MCF 10A (cell line): ENCODE measurements around the gene SLC9A5. TPM values are rescaled to one million over a fixed set of nuclear protein-coding genes. Genes with fewer than 3 reads are reported as not detected.

Experiments
- BruUV-seq: library from RNA; stranded (reverse); fragments of 400-500 nt; replicated peaks from 2 replicates; lab custom pipeline; 2021; lab: Mats Ljungman, UMichigan
- CTCF ChIA-PET: fragments of 300-600 bp; sonication (Branson Sonifier 250); formaldehyde crosslinking; extraction: SDS; loops from one replicate; lab custom pipeline; 2021; ENCODE audit warnings: antibody characterized with exemption, inconsistent platforms; lab: Yijun Ruan, JAX
- POLR2A ChIA-PET: fragments of 300-600, 350-650 bp; sonication (Branson Sonifier 250); formaldehyde crosslinking; extraction: SDS; loops from one replicate; lab custom pipeline; 2020; ENCODE audit warnings: antibody characterized with exemption, inconsistent platforms; lab: Yijun Ruan, JAX
- DNase-seq: peaks from one replicate; pipeline ENCODE4 v3.0.0-alpha.2; 2018; ENCODE audit not compliant: unreplicated experiment
- H3K27ac Mint-ChIP-seq: one replicate; pipeline ENCODE4 v1.8.0; 2022; ENCODE audit warnings: mild to moderate bottlenecking, low read depth, mixed read lengths; ENCODE audit not compliant: unreplicated experiment
- H3K27me3 Mint-ChIP-seq: one replicate; pipeline ENCODE4 v1.8.0; 2022; ENCODE audit warnings: mixed read lengths; ENCODE audit not compliant: insufficient read depth, unreplicated experiment
- H3K36me3 Mint-ChIP-seq: one replicate; pipeline ENCODE4 v1.8.0; 2022; ENCODE audit warnings: mild to moderate bottlenecking, moderate library complexity, mixed read lengths; ENCODE audit not compliant: insufficient read depth, unreplicated experiment
- H3K4me1 Mint-ChIP-seq: one replicate; pipeline ENCODE4 v1.8.0; 2022; ENCODE audit warnings: mixed read lengths; ENCODE audit not compliant: insufficient read depth, unreplicated experiment
- H3K4me3 Mint-ChIP-seq: one replicate; pipeline ENCODE4 v1.8.0; 2022; ENCODE audit warnings: mild to moderate bottlenecking, moderate library complexity, mixed read lengths; ENCODE audit not compliant: unreplicated experiment
- H3K9me3 Mint-ChIP-seq: one replicate; pipeline ENCODE4 v1.8.0; 2022; ENCODE audit warnings: mixed read lengths; ENCODE audit not compliant: unreplicated experiment
- intact Hi-C: fragments of 100-400 bp; cut with micrococcal nuclease; formaldehyde crosslinking; loops from 2 replicates; pipeline ENCODE4 v1.14.1; 2022
- total RNA-seq: library from RNA; stranded (reverse); gene quantifications from 2 replicates; pipeline ENCODE4 v1.2.3, GENCODE V29; 2022
- TF ChIP-seq, protein P1 (sequence below): fragments of 200-600 bp; IDR thresholded peaks from one replicate; pipeline ENCODE4 v1.8.0; 2022; ENCODE audit warnings: antibody characterized with exemption, mild to moderate bottlenecking; ENCODE audit not compliant: unreplicated experiment

SLC9A5 gene
- total RNA-seq, 1 experiment from 2014 or later = 0.40 TPM

DNA sequence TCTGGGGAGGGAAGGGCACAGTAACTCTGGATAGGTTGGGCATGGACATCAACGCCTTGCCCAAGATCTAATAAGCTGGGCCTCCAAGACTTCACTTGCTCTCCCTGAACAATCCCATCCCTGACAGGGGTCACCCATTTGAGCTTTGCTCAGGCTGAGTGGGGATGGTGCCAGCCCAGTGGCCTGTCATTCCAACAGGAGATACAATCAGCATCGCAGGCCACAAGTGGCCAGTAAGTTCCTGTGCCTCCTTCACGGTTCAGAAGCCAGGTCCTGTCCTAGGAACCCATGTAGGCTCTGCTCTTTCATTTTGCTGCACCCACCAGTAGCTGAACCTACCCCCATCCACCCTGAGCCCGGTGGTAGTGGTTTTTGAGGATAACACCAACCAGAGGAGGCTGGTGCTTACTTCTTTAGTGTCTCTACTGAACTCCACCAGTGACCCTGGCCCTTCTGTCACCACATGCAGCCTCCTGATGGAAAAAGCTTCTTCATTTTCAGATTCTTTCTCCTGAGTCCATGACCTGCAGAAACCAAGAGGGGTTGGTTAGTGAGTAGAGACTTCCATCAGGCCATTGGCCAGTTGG lies 45.5 kb downstream of the SLC9A5 start:
- no peaks in the 10 kb centered on the region for H3K9me3 Mint-ChIP-seq
- TF ChIP-seq, protein P1, sequence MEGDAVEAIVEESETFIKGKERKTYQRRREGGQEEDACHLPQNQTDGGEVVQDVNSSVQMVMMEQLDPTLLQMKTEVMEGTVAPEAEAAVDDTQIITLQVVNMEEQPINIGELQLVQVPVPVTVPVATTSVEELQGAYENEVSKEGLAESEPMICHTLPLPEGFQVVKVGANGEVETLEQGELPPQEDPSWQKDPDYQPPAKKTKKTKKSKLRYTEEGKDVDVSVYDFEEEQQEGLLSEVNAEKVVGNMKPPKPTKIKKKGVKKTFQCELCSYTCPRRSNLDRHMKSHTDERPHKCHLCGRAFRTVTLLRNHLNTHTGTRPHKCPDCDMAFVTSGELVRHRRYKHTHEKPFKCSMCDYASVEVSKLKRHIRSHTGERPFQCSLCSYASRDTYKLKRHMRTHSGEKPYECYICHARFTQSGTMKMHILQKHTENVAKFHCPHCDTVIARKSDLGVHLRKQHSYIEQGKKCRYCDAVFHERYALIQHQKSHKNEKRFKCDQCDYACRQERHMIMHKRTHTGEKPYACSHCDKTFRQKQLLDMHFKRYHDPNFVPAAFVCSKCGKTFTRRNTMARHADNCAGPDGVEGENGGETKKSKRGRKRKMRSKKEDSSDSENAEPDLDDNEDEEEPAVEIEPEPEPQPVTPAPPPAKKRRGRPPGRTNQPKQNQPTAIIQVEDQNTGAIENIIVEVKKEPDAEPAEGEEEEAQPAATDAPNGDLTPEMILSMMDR = no peak
- BruUV-seq = no TSS peak
- H3K36me3 Mint-ChIP-seq = no peaks in the 10 kb centered on the region
- intact Hi-C loops = no loop called here
- DNase-seq = no peak
- POLR2A ChIA-PET = interaction anchor here (0.7 to 1.1 kb wide), 2 partner anchors 18 to 59 kb away, joined by 3 read pairs; no protein-coding TSS in a partner anchor
- no peak overlapping the region for H3K4me3 Mint-ChIP-seq
- no peak overlapping the region for H3K27ac Mint-ChIP-seq
- CTCF ChIA-PET = interaction anchor here (0.6 to 4.9 kb wide), 4 partner anchors 9 to 44 kb away, joined by 3 to 35 read pairs (median 6); no protein-coding TSS in a partner anchor
- H3K27me3 Mint-ChIP-seq = peaks cover 16% of the 10 kb centered on the region
- peaks cover 7% of the 10 kb centered on the region for H3K4me1 Mint-ChIP-seq

- BruUV-seq = no TSS peak
- H3K4me1 Mint-ChIP-seq = peaks cover 7% of the 10 kb centered on the region
- H3K9me3 Mint-ChIP-seq = no peaks in the 10 kb centered on the region
- intact Hi-C loops = no loop called here
- DNase-seq = no peak
- TF ChIP-seq, protein P1 = no peak
- no peak overlapping the region for H3K4me3 Mint-ChIP-seq
- ChIA-PET CTCF (interaction anchor here (0.6 to 4.9 kb wide), 4 partner anchors 10 to 75 kb away, joined by 3 to 35 read pairs (median 4); no protein-coding TSS in a partner anchor), POLR2A (interaction anchor here (0.7 to 1.1 kb wide), 2 partner anchors 17 to 59 kb away, joined by 3 read pairs; no protein-coding TSS in a partner anchor)
- no peak overlapping the region for H3K27ac Mint-ChIP-seq
- H3K27me3 Mint-ChIP-seq = peaks cover 16% of the 10 kb centered on the region
- no peaks in the 10 kb centered on the region for H3K36me3 Mint-ChIP-seq
Observed at GRCh38 chr16:67294938-67295361, 46.2 kb downstream of the SLC9A5 start.

GRCh38 chr16:67296420-67296819 lies 47.6 kb downstream of the SLC9A5 start:
- no peak overlapping the region for H3K4me3 Mint-ChIP-seq
- H3K36me3 Mint-ChIP-seq = no peaks in the 10 kb centered on the region
- TF ChIP-seq, protein P1 = no peak
- DNase-seq = no peak
- CTCF ChIA-PET = interaction anchor here (0.9 to 4.9 kb wide), 4 partner anchors 11 to 132 kb away, joined by 4 to 35 read pairs (median 5); no protein-coding TSS in a partner anchor
- H3K27me3 Mint-ChIP-seq = peaks cover 16% of the 10 kb centered on the region
- no peaks in the 10 kb centered on the region for H3K9me3 Mint-ChIP-seq
- H3K27ac Mint-ChIP-seq = no peak overlapping the region
- no TSS peak for BruUV-seq
- intact Hi-C loops = no loop called here
- POLR2A ChIA-PET = interaction anchor here (1.1 kb wide), 1 partner anchor 49 kb away, joined by 5 read pairs; the partner anchor contains the start of gene FHOD1
- peaks cover 7% of the 10 kb centered on the region for H3K4me1 Mint-ChIP-seq

- ChIA-PET CTCF (interaction anchor here (4.9 kb wide), 1 partner anchor 13 kb away, joined by 35 read pairs; no protein-coding TSS in a partner anchor), POLR2A (no interaction called here)
Observed at GRCh38 chr16:67298277-67298676, 49.5 kb downstream of the SLC9A5 start.

More at GRCh38 chr16:67298277-67298676, 49.5 kb downstream of the SLC9A5 start:
- intact Hi-C loops = no loop called here
- no peak for DNase-seq
- no peaks in the 10 kb centered on the region for H3K9me3 Mint-ChIP-seq
- H3K36me3 Mint-ChIP-seq = no peaks in the 10 kb centered on the region
- peaks cover 4% of the 10 kb centered on the region for H3K27me3 Mint-ChIP-seq
- no peak overlapping the region for H3K27ac Mint-ChIP-seq
- no TSS peak for BruUV-seq
- H3K4me1 Mint-ChIP-seq = peaks cover 7% of the 10 kb centered on the region
- TF ChIP-seq, protein P1 = no peak
- no peak overlapping the region for H3K4me3 Mint-ChIP-seq
